ENCODE data around the gene CCDC102B.
"Not testable (repeated sequence)": the region's sequence is repeated elsewhere in the genome, so short reads cannot be mapped to it uniquely, and the experiment has no call there.

Gene CCDC102B

DNA sequence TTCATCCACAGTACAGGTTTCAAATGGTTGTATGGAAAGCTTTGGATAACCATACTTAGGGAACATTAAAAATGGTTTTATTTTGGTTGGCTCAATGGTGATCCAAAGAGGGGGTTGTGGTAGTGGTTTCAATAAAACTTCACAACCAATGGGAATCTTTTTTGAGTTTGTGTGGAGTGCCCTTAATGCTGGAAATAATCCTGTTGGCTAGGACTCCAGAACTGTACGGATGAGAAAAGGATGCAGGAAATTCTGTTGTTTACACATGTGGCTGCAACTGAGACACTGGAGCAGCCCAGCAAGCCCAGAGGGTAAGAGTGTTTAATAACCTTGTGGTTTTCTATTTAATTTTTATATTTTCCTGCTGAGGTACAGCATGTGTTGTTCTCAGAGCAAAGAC lies at the start of gene CCDC102B:
CCDC102B (plus strand) TSS at position 210 of the 400 bp plus-strand sequence. CDS start 38,684 bp downstream, outside the sequence.
- DNase-seq: no peak

DNA sequence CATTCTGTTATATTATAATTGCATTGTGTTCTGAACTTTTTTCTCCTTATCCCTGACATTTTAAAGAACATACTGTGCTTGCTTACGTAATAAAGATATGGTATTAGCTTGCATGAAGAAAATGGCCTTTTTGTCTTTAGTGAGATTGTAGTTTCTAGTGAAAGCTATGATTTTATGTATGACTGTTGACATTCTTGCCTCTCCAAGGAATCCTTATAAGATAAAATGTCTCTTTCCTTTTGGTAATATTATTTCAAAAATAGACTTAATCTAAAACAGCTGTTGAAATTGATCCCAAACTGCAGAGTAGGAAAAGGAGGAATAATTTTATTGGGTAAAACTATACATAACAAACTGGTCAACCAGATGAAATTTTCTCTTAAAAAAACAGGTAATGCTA lies 40.8 kb upstream of the CCDC102B start:
- DNase-seq: no peak

DNA sequence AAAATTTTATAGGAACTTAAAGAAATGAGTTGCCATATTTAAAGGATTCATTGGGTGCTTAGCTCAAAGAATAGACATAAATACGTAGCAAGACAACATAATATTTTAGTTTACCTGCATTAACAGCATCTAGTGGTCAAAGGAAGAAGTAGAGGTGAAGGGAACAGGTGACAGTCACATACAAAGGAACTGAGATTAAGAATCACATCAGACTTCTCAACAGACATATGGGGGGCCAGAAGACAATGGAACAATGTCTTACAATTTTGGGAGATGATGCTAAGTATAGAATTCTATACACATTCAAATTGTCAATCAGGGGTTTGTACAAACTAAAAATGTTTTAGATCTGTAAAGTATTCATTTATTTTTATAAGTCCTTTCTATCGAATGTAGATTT lies 38.6 kb upstream of the CCDC102B start:
- DNase-seq: no peak

DNA sequence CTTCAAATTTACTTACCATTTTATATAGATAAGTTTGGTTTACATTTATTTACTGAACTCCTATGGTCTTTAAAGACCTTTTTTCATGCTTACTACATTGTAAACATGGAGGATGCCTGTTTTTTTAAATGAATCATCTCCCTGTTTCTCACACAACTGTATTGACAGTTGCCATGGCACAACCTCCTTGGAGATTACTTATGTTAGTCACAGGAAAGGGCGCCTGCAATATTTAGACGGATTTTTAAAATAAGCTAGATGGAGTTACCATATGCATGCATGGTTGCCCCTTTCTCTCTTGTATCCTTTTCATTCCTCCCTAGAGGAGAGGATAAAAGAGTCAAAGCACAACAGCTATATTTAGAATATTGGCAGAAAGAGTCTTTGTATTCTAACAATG lies 34.8 kb upstream of the CCDC102B start:
- DNase-seq: no peak

DNA sequence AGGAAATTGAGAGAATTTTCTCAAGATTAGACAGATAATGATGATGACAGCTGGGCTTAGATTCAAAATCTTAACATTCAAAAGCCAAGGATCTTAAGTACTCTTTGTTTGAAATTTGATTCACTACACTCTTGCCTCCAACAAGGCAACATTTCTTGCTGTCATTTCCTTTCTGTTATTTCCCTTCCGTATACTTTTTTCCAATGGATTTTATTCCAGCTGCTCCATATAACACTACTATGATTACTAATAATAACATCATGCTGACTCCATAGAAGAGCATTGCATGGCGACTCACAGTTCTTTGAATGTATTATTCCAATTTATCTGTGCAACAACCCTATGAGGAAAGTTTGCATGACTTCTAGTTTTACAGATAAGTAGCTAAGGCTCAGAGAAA lies 33.9 kb upstream of the CCDC102B start:
- DNase-seq: no peak

DNA sequence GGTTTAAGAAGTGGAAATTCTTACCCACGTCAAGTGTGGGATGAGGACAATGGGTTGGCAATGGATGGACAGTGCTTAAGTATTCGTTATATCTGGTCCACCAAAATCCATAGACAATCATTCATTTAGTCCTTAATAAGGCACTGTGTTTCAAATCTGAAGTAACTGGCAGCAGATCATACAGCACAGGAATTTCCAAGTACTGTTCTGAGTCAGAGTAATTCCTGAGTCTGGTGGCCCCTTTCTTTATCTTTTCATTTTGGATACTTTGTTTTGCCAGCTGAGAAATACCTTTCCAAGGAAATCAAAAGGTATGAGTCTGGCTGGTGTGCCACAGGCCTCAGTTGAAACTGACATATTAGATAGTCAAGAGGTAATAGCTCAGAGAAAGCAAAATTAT lies 31.4 kb upstream of the CCDC102B start:
- DNase-seq: no peak

DNA sequence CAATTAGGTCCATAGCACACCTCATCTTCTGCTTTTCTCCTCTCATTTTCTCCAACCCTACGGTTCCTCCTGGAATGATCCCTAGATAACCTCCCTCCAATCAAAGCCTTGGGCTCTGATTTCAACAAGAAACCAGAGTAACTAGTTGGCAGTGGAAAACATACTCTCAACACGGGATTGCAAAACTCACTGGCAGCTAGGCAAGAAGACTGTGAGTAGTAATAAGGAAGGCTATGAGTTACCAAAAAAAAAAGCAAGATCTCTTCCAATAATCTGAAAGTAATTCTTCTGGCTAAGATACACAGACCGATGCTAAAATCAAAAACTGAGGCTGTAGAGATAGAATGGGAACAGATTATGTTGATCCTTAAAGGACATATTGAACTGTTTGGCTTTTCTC lies 28.4 kb upstream of the CCDC102B start:
- DNase-seq: no peak

DNA sequence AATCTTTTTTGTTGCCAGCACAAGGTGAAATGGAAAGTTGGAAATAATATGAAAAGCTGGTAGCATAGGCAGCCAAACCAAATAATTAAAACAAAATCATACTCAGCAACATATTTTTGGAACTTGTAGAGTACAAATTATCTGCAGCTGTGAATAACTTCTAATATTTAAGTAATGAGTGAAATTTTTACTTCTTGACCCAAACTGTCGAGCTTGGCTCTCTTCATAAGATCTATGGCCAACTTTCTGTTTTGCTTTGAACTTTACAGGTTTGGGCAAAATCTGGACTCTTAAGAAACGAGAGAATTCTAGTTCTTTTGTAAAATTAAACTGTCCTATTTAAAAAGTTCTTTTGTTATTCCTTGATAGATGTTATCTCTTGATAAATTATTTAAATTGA lies 25.6 kb upstream of the CCDC102B start:
- no peak for DNase-seq

DNA sequence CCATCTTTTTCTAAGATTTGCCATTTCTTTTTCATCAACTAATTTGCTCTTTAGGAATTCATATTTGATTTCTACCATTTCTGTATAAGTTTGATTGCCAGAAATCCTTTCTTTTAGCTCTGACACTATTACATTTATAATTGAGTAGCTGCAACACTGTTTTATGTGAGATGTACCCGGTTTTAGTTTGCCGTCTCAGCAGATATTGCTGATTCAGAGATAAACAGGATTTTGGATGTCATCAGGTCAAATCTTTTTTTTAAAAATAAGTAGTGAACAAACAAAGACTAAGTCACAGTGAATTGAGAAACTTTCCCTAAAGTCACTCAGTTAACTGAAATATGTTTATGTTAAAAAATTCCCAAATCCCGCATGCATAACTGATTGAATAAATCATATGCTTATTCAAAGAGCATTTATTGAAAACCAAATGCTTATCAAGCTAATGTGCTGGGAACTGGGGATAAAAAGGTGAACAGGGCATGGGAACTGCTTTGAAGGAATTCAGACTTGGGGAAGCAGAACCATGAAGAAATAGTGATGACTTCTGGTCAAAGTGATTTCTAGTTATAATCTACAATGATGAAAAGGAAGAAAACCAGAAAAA lies 19.5 kb upstream of the CCDC102B start:
- DNase-seq: no peak

DNA sequence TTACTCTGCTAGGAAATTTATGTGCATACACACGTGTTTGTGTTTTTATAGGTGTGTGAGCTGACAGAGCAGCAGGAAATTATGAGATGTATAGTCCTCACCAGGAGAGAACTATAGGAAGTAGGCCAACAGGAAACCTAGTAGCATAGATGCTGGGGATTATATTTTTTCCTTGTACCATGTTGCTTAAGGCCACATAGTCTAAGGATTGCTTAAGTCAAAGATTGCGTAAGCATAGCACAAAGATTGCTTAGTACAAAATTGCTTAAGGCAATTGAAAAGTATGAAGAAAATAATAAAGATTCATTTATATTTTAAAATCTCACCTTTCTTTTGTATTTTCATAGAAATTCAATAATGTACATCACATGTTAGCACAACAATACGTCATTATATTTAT lies 18.7 kb upstream of the CCDC102B start:
- no peak for DNase-seq

DNA sequence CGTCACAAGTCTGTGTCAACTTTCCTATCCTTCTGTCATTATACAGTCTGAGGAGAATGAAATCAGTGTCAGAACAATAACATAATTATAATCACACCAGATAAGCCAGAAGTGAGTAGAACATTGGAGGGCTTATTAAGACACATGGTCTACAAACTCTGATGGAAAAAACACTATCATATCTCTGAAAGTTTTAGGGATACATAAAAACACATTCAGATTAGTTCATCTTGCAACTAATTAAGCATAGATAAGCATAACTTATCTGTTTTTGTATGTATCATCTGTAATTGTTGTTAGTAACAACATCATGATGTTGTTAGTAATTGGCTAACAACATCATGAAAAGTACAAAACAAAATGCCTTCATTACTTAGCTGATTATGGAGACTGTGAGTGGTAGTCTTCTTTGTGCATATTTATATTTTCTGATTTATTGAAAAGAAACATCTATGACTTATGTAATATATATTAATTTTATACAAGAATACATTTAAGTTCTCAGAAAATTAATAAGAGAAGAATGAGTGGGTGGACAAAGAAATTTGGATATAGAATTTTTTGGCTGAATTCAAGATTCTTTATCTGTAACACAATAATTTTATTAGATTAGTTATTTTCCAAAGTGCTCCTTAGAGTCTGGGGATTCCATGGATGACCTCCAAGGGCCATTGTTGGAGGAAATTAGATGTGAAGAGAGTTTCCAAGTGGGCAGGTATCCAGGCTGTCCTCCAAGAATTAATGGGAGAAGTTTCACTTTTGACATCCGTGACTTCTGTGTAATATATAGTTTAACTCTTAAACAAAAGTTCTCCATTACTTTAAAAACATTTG lies 16.9 kb upstream of the CCDC102B start:
- no peak for DNase-seq

DNA sequence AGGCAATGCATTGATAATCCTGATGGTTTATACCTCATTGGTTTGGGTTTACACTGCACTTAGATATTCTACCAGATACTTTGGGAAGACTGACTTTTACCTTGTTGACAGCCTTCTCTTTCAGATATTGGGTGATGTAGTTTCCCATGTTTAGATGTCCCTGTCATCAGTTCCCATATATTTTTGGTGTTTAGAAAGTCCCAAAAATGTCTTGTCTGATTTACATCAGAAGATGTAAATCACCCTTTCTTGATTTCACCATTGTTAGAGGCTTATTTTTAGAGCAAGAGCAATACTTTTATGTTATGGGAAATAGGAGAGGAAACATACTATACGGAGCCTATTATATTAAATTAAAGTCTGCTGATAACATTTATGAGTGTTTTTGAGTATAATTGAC lies 14.4 kb upstream of the CCDC102B start:
- no peak for DNase-seq

DNA sequence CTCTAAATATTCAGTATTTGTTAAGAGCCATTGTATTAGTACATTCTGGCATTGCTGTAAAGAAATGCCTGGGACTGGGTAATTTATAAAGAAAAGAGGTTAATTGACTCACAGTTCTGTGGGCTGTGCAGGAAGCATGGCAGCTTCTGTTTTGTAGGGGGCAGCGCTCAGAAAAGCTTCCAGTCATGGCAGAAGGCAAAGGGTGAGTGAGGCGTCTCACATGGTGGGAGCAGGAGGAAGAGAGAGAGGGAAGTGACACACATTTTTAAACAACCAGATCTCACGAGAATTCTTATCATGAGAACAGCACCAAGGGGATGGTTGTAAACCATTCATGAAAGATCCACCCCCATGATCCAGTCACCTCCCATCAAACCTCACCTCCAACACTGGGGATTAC lies 13.8 kb upstream of the CCDC102B start:
- DNase-seq: no peak

DNA sequence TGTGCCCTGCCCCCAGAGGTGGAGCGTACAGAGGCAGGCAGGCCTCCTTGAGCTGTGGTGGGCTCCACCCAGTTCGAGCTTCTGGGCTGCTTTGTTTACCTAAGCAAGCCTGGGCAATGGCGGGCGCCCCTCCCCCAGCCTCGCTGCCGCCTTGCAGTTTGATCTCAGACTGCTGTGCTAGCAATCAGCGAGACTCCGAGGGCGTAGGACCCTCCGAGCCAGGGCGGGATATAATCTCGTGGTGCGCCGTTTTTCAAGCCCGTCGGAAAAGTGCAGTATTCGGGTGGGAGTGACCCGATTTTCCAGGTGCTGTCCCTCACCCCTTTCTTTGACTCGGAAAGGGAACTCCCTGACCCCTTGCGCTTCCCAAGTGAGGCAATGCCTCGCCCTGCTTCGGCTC lies 7.6 kb upstream of the CCDC102B start:
- DNase-seq: not testable (repeated sequence)

DNA sequence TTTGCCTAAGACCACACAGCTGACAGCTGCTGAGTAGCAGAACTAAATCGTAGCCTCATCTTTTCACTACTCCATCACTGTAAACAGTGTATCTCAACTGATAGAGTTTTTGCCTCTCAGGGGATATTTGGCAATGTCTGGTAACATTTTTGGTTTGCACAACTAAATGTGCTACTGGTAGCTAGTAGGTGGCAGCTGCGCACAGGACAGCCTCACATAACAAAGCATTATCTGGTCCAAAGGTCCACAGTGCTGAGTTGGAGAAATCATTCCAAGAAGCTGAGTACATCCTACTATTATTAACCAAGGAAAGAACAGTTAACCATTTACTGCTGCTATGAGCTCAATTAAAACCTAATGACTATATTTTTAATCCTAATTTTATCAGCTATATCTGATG lies 6.1 kb upstream of the CCDC102B start:
- DNase-seq: no peak

DNA sequence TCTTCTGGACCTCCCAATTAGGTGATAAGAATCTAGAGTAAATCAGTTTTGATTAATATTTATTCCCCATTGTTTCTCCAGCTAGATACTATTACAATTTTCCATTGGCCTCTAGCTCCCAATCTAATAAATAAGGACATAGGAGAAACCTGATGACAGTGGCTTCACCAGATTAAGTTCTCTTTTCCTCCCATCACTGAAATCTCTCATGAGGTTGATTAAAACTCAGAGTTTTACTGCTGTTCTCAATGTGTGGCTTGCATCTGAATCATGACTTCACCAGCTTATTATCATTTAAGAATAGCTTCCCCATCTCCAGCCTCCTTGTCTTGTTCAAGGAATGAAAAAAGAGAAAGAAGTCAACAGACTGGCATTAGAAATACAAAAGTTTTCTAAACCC lies 3.9 kb upstream of the CCDC102B start:
- DNase-seq: no peak

DNA sequence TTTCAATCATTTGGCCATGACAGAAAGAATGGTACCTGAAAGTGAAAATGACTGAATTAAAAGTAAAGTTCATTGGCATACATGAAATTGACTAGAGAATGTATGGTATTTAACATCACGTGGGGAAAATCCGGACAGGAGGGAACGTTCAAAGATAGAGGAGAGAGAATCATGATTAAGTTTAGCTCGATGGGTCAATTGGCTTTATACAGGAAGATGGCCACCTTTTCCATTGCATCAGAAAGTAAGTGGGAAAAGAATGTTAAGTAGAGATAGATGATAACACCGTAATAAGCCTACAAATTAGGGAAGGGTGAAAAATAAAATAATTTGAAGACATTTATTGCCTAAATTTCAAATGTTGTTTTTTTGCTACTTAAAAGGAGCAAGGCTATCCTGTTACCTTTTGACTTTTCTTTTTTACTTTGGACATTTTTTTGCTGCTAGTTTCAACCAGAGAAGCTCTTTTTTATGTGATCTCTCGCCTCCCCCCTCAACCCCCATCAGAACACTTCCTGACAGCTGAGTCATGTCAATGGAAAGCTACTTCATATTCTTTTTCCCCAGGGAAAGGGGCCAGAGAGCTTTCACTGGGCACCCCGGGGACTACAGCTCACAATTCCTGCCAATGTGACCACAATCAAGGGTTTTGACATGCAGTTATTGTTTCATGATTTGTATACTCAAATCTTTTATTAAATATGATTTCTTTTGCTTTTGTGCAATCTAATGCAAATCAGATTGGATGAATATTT lies 767 bp upstream of the CCDC102B start:
- DNase-seq: no peak

DNA sequence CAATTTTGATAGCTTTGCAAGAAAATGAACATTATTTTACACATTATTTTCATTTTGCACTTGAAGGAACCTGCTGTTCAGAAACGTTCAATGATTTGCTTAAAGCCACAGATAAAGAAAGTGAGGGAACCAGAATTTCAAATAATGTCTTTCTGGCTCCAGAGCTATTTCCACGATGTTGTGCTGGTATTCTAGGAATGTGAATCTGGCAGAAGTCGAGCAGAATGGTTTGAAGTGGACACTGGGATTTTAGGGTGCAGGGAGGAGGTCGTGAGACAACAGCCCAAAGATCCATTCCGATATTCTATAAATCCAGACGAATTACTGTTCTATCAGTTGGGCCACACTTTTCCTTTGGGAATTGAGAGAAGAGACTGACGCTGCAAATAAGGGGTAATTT lies 2.2 kb downstream of the CCDC102B start:
- DNase-seq: no peak

DNA sequence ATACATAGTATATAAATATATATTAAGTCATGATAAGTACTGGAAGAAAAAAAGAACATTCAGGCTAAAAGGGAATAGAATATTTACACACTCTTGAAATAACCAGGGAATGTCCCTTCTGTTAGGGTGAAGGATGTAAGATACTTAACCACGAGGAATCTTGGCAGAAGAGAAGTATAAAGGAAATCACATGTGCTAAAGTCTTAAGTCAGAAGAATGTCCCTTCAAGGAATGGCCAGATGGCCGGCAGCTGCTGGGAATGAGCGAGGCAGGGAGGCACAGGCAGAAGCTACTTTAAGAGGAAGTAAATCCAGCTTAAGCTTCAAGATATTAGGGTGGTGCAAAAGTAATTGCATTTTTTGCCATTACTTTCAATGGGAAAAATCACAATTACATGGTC lies 5.5 kb downstream of the CCDC102B start:
- DNase-seq: no peak

DNA sequence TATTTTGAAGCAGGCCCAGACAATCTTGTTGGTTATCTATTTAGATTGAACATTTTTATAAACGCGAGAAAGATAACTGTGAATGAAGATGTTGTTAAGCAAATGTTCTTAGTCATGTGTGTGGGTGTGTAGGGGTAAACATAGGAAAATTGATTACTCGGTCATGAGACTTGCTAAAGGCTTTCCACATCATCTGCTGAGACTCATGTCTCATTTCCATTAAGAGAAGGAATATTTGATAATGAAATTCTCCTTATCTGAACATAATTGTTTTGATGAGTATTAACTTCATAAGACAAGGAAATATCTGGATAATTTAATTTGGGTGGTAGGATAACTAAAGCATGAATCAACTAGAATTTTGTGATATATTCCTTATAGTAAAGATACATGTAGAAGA lies 19.7 kb downstream of the CCDC102B start:
- no peak for DNase-seq

DNA sequence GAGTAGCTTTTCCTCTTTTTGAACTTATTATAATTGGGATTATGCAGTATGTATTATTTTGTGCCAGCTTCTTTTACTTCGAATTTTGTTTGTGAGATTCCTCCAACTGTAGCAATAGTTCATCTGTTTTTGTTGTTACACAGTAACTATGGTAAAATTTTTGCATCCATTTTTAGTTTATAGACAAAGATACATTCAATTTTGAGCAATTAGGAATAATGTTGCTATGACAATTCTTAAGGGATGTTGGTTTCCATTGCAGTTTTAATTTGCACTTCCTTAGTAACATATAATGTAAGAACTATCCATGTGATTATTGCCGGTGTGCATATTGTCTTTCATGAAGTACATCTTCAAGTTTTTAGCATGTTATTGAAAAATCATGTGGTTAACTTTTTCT lies 20.7 kb downstream of the CCDC102B start:
- DNase-seq: no peak

DNA sequence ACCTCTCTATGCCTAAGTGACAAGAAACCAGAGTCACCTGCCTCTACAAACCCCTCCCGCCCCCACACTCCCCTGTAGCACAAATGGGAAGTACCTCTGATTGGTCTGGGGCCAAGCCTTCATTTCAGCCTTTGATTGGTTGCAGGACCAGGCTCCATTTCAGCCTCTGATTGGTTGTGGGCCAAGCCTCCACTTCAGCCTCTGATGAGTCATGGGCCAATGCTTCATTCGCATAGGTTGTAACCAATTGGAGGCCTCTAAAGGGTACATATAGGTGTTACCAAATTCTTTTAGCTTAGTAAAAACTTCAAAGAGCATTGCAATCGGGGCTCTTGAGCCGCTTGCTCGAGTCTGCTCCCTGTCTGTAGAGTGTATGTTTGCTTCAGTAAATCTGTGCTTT lies 25.0 kb downstream of the CCDC102B start:
- no peak for DNase-seq

DNA sequence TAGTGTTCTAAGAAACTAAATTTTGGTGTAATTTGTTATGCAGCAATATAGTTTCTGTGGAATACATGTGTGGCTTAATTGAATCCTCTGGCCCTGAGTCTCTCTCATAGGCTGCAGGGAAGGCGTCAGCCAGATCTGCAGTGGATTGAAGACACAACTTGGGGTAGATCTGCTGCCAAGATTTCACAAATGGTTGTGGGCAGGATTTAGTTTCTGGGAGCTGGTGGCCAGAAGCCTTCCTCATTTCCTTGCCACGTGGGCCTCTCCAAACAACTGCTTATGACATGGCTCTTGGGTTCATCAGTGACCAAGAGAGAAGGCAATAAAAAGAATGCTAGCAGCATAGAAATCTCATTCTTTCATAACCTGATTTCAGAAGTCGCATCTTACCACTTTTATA lies 28.2 kb downstream of the CCDC102B start:
- DNase-seq: no peak
